Ascending aorta (tissue), 2 donors: ENCODE measurements around the gene MALRD1. TPM values are rescaled to one million over a fixed set of nuclear protein-coding genes. Genes with fewer than 3 reads are reported as not detected.

ENCODE experiments used
- DNase-seq, 2 donors: peaks; one replicate each; pipeline ENCODE4 v3.0.0-alpha.2; 2019; ENCODE audit warnings: low spot score in 2 of 2
- H3K27ac ChIP-seq, 2 donors: fragments of 200-600 bp; sonication (generic); one replicate each; pipeline ENCODE4 v1.5.1; 2016 to 2017; ENCODE audit warnings: mild to moderate bottlenecking in 1 of 2
- H3K27me3 ChIP-seq: fragments of 200-600 bp; sonication (generic); one replicate; pipeline ENCODE4 v1.5.1; 2017
- H3K36me3 ChIP-seq, 2 donors: fragments of 200-600 bp; sonication (generic); one replicate each; pipeline ENCODE4 v1.5.1; 2016
- H3K4me1 ChIP-seq, 2 donors: fragments of 200-600 bp; sonication (generic); one replicate each; pipeline ENCODE4 v1.5.1; 2016 to 2017; ENCODE audit warnings: mild to moderate bottlenecking in 1 of 2
- H3K4me3 ChIP-seq, 2 donors: fragments of 200-600 bp; sonication (generic); one replicate each; pipeline ENCODE4 v1.5.1; 2016 to 2017; ENCODE audit warnings: mild to moderate bottlenecking in 1 of 2
- H3K9me3 ChIP-seq, 2 donors: fragments of 200-600 bp; sonication (generic); one replicate each; pipeline ENCODE4 v1.5.1; 2016
- intact Hi-C: fragments of 100-400 bp; cut with DNase I; formaldehyde crosslinking; loops from one replicate; pipeline ENCODE4 v1.15.1; 2023
- total RNA-seq: library from RNA; depleted of rRNA; stranded (reverse); fragments of >200 nt; gene quantifications from one replicate; pipeline ENCODE4 v1.1.0, GENCODE V29; 2016
- TF ChIP-seq, protein P1 (sequence below), 3 experiments: fragments of 200-600 bp in 2 of 3; fragments of 450-650 bp in 1 of 3; sonication (generic) in 2 of 3; IDR thresholded peaks; one replicate each; pipeline ENCODE4 v1.5.1; 2016 to 2019; ENCODE audit warnings: antibody characterized with exemption in 3 of 3, mild to moderate bottlenecking in 1 of 3, moderate library complexity in 1 of 3

The MALRD1 gene
- total RNA-seq, 1 donor from 2014 or later: not detected

DNA sequence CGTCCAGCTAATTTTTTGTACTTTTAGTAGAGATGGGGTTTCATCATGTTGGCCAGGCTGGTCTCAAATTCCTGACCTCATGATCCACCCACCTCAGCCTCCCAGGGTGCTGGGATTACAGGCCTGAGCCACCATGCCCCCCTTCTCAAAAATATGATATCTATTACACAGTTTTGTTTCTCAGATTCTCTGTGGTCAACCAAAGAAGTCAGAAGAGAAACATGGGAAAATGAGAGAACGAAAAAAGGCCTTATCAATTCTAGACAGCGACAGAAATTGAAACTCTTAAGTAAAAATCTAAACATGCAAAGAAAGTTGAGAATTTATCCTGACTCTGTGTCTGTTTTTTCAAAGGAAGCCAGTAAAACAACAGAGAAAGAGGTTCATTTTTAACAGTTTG is 483.8 kb downstream of the MALRD1 start:
- H3K27me3 ChIP-seq: no peaks in the 10 kb centered on the region
- no peak overlapping the region for H3K4me3 ChIP-seq
- no peaks in the 10 kb centered on the region for H3K4me1 ChIP-seq
- no peak overlapping the region for H3K27ac ChIP-seq
- DNase-seq: no peak
- intact Hi-C loops: no loop called here
- TF ChIP-seq, protein P1, sequence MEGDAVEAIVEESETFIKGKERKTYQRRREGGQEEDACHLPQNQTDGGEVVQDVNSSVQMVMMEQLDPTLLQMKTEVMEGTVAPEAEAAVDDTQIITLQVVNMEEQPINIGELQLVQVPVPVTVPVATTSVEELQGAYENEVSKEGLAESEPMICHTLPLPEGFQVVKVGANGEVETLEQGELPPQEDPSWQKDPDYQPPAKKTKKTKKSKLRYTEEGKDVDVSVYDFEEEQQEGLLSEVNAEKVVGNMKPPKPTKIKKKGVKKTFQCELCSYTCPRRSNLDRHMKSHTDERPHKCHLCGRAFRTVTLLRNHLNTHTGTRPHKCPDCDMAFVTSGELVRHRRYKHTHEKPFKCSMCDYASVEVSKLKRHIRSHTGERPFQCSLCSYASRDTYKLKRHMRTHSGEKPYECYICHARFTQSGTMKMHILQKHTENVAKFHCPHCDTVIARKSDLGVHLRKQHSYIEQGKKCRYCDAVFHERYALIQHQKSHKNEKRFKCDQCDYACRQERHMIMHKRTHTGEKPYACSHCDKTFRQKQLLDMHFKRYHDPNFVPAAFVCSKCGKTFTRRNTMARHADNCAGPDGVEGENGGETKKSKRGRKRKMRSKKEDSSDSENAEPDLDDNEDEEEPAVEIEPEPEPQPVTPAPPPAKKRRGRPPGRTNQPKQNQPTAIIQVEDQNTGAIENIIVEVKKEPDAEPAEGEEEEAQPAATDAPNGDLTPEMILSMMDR (IDR thresholded peaks at IDR 0.05): no peak
- no peaks in the 10 kb centered on the region for H3K9me3 ChIP-seq
- H3K36me3 ChIP-seq: no peaks in the 10 kb centered on the region

DNA sequence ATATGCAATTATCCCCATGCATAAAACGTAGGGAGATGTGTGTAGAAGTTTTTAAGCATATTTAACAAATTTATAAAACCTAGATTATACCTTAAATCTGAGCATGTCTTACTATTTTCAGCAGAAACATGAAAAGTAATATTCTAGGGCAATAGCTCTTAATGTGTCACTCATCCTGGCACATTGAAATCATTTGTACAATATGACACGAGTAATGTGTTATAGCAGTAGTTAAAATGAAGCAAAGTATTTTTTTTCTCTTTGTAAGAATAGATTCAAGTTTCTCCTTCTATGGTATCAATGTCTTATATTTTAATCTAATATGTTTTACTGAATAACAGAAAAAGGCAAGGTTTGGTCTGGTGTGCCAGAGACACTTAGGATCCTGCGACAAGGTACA is 492.7 kb downstream of the MALRD1 start:
- intact Hi-C loops: no loop called here
- no peak overlapping the region for H3K4me3 ChIP-seq
- TF ChIP-seq, protein P1 (IDR thresholded peaks at IDR 0.05): no peak
- H3K9me3 ChIP-seq: no peaks in the 10 kb centered on the region
- H3K36me3 ChIP-seq: no peaks in the 10 kb centered on the region
- no peaks in the 10 kb centered on the region for H3K27me3 ChIP-seq
- H3K4me1 ChIP-seq: no peaks in the 10 kb centered on the region
- H3K27ac ChIP-seq: no peak overlapping the region
- DNase-seq: no peak

DNA sequence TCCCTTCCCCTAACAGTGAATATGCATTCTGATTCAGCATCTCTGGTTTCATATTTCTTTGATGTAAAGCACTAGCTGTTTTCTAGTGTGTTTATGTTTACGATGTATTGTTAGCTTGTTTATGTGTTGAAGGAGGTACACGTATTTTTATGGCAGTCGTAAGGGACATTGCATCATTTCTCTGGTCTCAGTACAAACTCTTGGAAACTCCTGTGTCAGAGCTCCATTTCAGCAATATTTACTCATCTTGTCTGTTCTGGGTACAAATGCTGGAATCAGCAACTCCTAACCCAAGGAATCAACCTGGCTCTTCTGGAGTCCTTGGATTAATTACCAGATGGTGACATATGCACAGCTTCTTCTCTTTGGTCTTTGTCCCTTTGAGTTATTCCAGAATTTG is 497.6 kb downstream of the MALRD1 start:
- no peak for DNase-seq
- TF ChIP-seq, protein P1 (IDR thresholded peaks at IDR 0.05): no peak
- no peaks in the 10 kb centered on the region for H3K27me3 ChIP-seq
- intact Hi-C loops: no loop called here
- H3K4me3 ChIP-seq: no peak overlapping the region
- no peaks in the 10 kb centered on the region for H3K36me3 ChIP-seq
- no peaks in the 10 kb centered on the region for H3K9me3 ChIP-seq
- no peak overlapping the region for H3K27ac ChIP-seq
- H3K4me1 ChIP-seq: no peaks in the 10 kb centered on the region

DNA sequence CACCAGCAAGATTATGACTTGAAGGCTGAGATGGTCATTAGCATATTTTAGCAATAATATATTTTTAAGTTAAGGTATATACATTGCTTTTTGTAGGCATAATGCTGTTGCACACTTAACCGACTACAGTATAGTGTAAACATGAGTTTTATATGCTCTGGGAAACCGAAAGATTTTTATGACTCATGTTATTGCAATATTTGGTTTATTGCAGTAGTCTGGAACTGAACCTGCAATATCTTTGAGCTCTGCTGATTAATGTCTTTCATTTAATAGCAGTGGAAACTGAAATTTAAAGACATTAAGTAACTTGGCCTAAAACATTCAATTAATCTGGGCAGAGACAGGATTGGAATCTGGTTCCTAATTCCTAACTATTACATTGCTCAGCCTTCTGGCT is 500.9 kb downstream of the MALRD1 start:
- Histone ChIP-seq H3K27ac (no peak overlapping the region), H3K4me3 (no peak overlapping the region), H3K4me1 (no peaks in the 10 kb centered on the region), H3K27me3 (no peaks in the 10 kb centered on the region), H3K9me3 (no peaks in the 10 kb centered on the region), H3K36me3 (no peaks in the 10 kb centered on the region)
- no peak for DNase-seq
- intact Hi-C loops: no loop called here
- TF ChIP-seq, protein P1 (IDR thresholded peaks at IDR 0.05): no peak

DNA sequence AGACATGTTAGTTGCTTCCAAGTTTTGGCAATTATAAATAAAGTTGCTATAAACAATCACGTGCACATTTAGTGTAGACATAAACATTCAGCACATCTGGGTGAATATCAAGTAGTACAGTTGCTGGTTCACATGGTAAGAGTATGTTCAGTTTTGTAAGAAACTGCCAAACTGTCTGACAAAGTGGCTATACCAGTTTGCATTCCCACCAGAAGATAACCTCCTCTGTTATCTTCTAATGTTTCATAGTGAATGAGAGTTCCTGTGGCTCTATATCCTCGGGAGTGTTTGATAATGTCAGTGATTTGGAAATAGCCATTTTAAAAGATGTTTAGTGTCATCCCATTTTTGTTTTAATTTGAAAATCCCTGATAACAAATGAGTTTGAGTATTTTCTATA is 508.1 kb downstream of the MALRD1 start:
- no peak overlapping the region for H3K27ac ChIP-seq
- peaks cover 0 to 5% of the 10 kb centered on the region in 2 donors for H3K4me1 ChIP-seq
- H3K4me3 ChIP-seq: no peak overlapping the region
- no peaks in the 10 kb centered on the region for H3K27me3 ChIP-seq
- TF ChIP-seq, protein P1 (IDR thresholded peaks at IDR 0.05): no peak
- intact Hi-C loops: no loop called here
- H3K9me3 ChIP-seq: no peaks in the 10 kb centered on the region
- H3K36me3 ChIP-seq: no peaks in the 10 kb centered on the region
- no peak for DNase-seq

DNA sequence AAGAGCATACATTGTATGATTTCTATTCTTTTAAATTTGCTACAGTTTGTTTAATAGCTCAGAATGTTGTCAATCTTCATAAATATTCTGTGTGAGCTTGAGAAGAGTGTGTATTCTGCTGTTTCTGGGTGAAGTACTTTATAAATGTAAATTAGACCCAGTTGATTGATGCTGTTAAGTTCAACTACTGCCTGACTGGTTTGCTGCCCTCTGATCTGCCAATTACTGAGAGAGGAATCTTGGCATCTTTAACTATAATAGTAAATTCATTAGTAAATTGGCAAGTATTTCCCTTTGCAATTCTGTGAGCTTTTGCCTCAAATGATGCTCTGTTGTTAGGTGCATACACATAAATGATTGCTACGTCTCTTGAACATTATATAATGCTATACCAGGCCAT is 512.6 kb downstream of the MALRD1 start:
- no peak for DNase-seq

More for the DNA sequence above, 512.6 kb downstream of the MALRD1 start:
- TF ChIP-seq, protein P1 (IDR thresholded peaks at IDR 0.05): no peak
- Histone ChIP-seq H3K4me1 (peaks cover 0 to 10% of the 10 kb centered on the region in 2 donors), H3K27ac (peak overlapping the region; percentile 74 to 79), H3K36me3 (no peaks in the 10 kb centered on the region), H3K9me3 (no peaks in the 10 kb centered on the region), H3K4me3 (no peak overlapping the region), H3K27me3 (no peaks in the 10 kb centered on the region)
- intact Hi-C loops: loop anchor here (5.0 kb wide), 1 partner anchor 66 kb away; no protein-coding TSS in a partner anchor
